Neural cell (in vitro differentiated cells): ENCODE measurements around the gene SUCLG2. TPM values are rescaled to one million over a fixed set of nuclear protein-coding genes. Genes with fewer than 3 reads are reported as not detected.

Source experiments
- H2AFZ ChIP-seq: fragments of 200-600, 300-800 bp; sonication (generic), shearing (Covaris generic); 2 replicates; pipeline ENCODE4 v1.6.0; 2014; ENCODE audit warnings: low read depth, mild to moderate bottlenecking, antibody characterized with exemption, low read length, moderate library complexity
- H3F3A ChIP-seq: fragments of 200-600 bp; shearing (Covaris generic); 2 replicates; pipeline ENCODE4 v1.6.1; 2016; ENCODE audit warnings: mild to moderate bottlenecking, moderate library complexity, mixed read lengths, antibody characterized with exemption, low read length; ENCODE audit not compliant: insufficient read depth, poor library complexity, severe bottlenecking
- H3K27ac ChIP-seq: fragments of 200-600, 300-800 bp; sonication (generic), shearing (Covaris generic); 2 replicates; pipeline ENCODE4 v1.5.1; 2014; ENCODE audit warnings: mild to moderate bottlenecking, low read length, moderate library complexity
- H3K27me3 ChIP-seq: fragments of 300-800, 200-600 bp; sonication (generic), shearing (Covaris generic); 2 replicates; pipeline ENCODE4 v1.6.0; 2014; ENCODE audit warnings: mild to moderate bottlenecking, low read depth, low read length, moderate library complexity; ENCODE audit not compliant: insufficient read depth
- H3K36me3 ChIP-seq: fragments of 300-800, 200-600 bp; sonication (generic), shearing (Covaris generic); 2 replicates; pipeline ENCODE4 v1.5.1; 2014; ENCODE audit warnings: mild to moderate bottlenecking, antibody characterized with exemption, low read length, moderate library complexity; ENCODE audit not compliant: insufficient read depth
- H3K4me2 ChIP-seq: fragments of 300-800, 200-600 bp; sonication (generic), shearing (Covaris generic); 2 replicates; pipeline ENCODE4 v1.6.0; 2014; ENCODE audit warnings: mild to moderate bottlenecking, low read length
- H3K4me3 ChIP-seq: fragments of 300-800, 200-600 bp; sonication (generic), shearing (Covaris generic); 2 replicates; pipeline ENCODE4 v1.5.1; 2014; ENCODE audit warnings: mild to moderate bottlenecking, low read length, moderate library complexity
- H3K79me2 ChIP-seq: fragments of 200-600 bp; shearing (Covaris generic); replicated peaks from 2 replicates; pipeline ENCODE4 v1.6.0; 2014; ENCODE audit warnings: mild to moderate bottlenecking, low read length, moderate library complexity; ENCODE audit not compliant: insufficient read depth
- H3K9ac ChIP-seq: fragments of 300-800, 200-600 bp; sonication (generic), shearing (Covaris generic); 2 replicates; pipeline ENCODE4 v1.6.1; 2016; ENCODE audit warnings: mild to moderate bottlenecking, low read length, mixed read lengths
- H3K9me2 ChIP-seq: fragments of 200-600 bp; shearing (Covaris generic); 2 replicates; pipeline ENCODE4 v1.6.1; 2016; ENCODE audit warnings: mild to moderate bottlenecking, low read length, mixed read lengths; ENCODE audit not compliant: insufficient read depth
- H3K9me3 ChIP-seq: fragments of 200-600, 300-800 bp; sonication (generic), shearing (Covaris generic); 2 replicates; pipeline ENCODE4 v1.6.1; 2016; ENCODE audit warnings: mild to moderate bottlenecking, mixed run types, low read length, moderate library complexity, mixed read lengths
- H4K20me1 ChIP-seq: fragments of 200-600 bp; shearing (Covaris generic); 2 replicates; pipeline ENCODE4 v1.6.1; 2016; ENCODE audit warnings: mild to moderate bottlenecking, mixed run types; ENCODE audit not compliant: insufficient read depth
- CTCF ChIP-seq: fragments of 450-650 bp; IDR thresholded peaks from 2 replicates; pipeline ENCODE4 v1.5.1; 2014; ENCODE audit warnings: antibody characterized with exemption, mild to moderate bottlenecking, moderate library complexity; ENCODE audit not compliant: poor library complexity, severe bottlenecking
- EP300 ChIP-seq: fragments of 450-650 bp; conservative IDR thresholded peaks from 2 replicates; pipeline ENCODE4 v1.6.1; 2014; ENCODE audit warnings: antibody characterized with exemption, mild to moderate bottlenecking, moderate library complexity; ENCODE audit not compliant: poor library complexity, severe bottlenecking
- EZH2 ChIP-seq: fragments of 200-600, 300-800 bp; shearing (Covaris generic), sonication (generic); IDR thresholded peaks from 2 replicates; pipeline ENCODE4 v1.6.1; 2014; ENCODE audit warnings: antibody characterized with exemption, low read length, borderline replicate concordance, mild to moderate bottlenecking; ENCODE audit not compliant: insufficient read depth, poor library complexity, severe bottlenecking
- MXI1 ChIP-seq: fragments of 450-650 bp; conservative IDR thresholded peaks from 2 replicates; pipeline ENCODE4 v1.6.1; 2014; ENCODE audit warnings: antibody characterized with exemption, mild to moderate bottlenecking; ENCODE audit not compliant: poor library complexity, severe bottlenecking
- POLR2AphosphoS5 ChIP-seq: IDR thresholded peaks from 2 replicates; pipeline ENCODE4 v1.6.1; 2012
- RAD21 ChIP-seq: fragments of 450-650 bp; conservative IDR thresholded peaks from 2 replicates; pipeline ENCODE4 v1.6.1; 2014; ENCODE audit warnings: antibody characterized with exemption, mild to moderate bottlenecking, moderate library complexity
- REST ChIP-seq: IDR thresholded peaks from 2 replicates; pipeline ENCODE4 v1.6.1; 2012; ENCODE audit warnings: borderline replicate concordance
- SMC3 ChIP-seq: fragments of 450-650 bp; conservative IDR thresholded peaks from 2 replicates; pipeline ENCODE4 v1.6.1; 2014; ENCODE audit warnings: antibody characterized with exemption, mild to moderate bottlenecking, moderate library complexity; ENCODE audit not compliant: poor library complexity
- TAF1 ChIP-seq: IDR thresholded peaks from 2 replicates; pipeline ENCODE4 v1.6.1; 2012; ENCODE audit warnings: low read depth
- polyA plus RNA-seq: library from polyadenylated mRNA; depleted of rRNA; stranded (reverse); fragments of >200 nt; gene quantifications from 2 replicates; pipeline ENCODE4 v1.2.3, GENCODE V29; 2014

SUCLG2 gene
- polyA plus RNA-seq, 1 donor from 2014 or later: 0.15 TPM

DNA sequence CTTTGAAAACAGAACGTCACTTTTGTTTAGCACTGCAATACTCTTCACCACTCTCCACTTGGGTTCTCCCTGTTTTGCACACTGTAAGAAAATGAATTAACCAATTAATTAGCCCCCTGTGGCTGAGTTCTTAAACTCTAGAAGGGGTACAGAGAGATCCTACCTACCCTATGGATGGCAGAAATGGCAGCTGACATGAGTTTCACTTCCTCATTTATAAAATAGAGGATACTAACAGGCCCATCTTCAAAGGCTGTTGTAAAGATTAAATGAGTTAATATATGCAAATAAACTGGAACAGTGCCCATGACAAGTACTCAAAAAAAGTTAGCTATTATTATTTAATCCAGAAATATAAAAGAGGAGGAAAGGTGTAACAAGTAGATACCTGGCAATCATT, 36.9 kb downstream of the SUCLG2 start:
- H3F3A ChIP-seq: no peaks in the 10 kb centered on the region
- no peaks in the 10 kb centered on the region for H3K9me3 ChIP-seq
- H3K9me2 ChIP-seq: no peaks in the 10 kb centered on the region
- H2AFZ ChIP-seq: no peak overlapping the region
- H3K36me3 ChIP-seq: no peaks in the 10 kb centered on the region
- no peak overlapping the region for H3K9ac ChIP-seq
- no peaks in the 10 kb centered on the region for H3K79me2 ChIP-seq
- no peaks in the 10 kb centered on the region for H3K27me3 ChIP-seq
- H3K4me2 ChIP-seq: no peak overlapping the region
- H3K27ac ChIP-seq: no peak overlapping the region
- H4K20me1 ChIP-seq: no peaks in the 10 kb centered on the region
- TF ChIP-seq MXI1: no peak
- no peak for TF ChIP-seq CTCF
- TF ChIP-seq POLR2AphosphoS5: no peak
- TF ChIP-seq EP300: no peak
- TF ChIP-seq REST: no peak
- TF ChIP-seq RAD21: no peak
- no peak for TF ChIP-seq SMC3
- no peak for TF ChIP-seq TAF1
- no peak for TF ChIP-seq EZH2
- no peak overlapping the region for H3K4me3 ChIP-seq

- H3K9me2 ChIP-seq: no peaks in the 10 kb centered on the region
- no peak overlapping the region for H3K9ac ChIP-seq
- no peaks in the 10 kb centered on the region for H4K20me1 ChIP-seq
- no peaks in the 10 kb centered on the region for H3K36me3 ChIP-seq
- TF ChIP-seq EP300: no peak
- no peaks in the 10 kb centered on the region for H3K27me3 ChIP-seq
- no peaks in the 10 kb centered on the region for H3K9me3 ChIP-seq
- H3K27ac ChIP-seq: no peak overlapping the region
- H2AFZ ChIP-seq: no peak overlapping the region
- H3K4me2 ChIP-seq: no peak overlapping the region
- no peaks in the 10 kb centered on the region for H3F3A ChIP-seq
- no peak overlapping the region for H3K4me3 ChIP-seq
- no peaks in the 10 kb centered on the region for H3K79me2 ChIP-seq
Measured at GRCh38 chr3:67616046-67616445, 38.4 kb downstream of the SUCLG2 start.

GRCh38 chr3:67614195-67614594, 40.2 kb downstream of the SUCLG2 start:
- Histone ChIP-seq H2AFZ (no peak overlapping the region), H3K9me3 (no peaks in the 10 kb centered on the region), H3K4me2 (no peak overlapping the region), H3K4me3 (no peak overlapping the region), H3K9me2 (no peaks in the 10 kb centered on the region), H3K36me3 (no peaks in the 10 kb centered on the region), H3K27ac (no peak overlapping the region), H3K27me3 (no peaks in the 10 kb centered on the region), H3K9ac (no peak overlapping the region), H4K20me1 (no peaks in the 10 kb centered on the region), H3F3A (no peaks in the 10 kb centered on the region), H3K79me2 (no peaks in the 10 kb centered on the region)
- TF ChIP-seq SMC3 (no peak), REST (no peak), POLR2AphosphoS5 (no peak), MXI1 (no peak), EP300 (no peak), RAD21 (no peak), EZH2 (no peak), TAF1 (no peak), CTCF (no peak)
